ENCODE results near the gene HLA-C.
"Not testable (repeated sequence)": the region's sequence is repeated elsewhere in the genome, so short reads cannot be mapped to it uniquely, and the experiment has no call there.

HLA-C gene

DNA sequence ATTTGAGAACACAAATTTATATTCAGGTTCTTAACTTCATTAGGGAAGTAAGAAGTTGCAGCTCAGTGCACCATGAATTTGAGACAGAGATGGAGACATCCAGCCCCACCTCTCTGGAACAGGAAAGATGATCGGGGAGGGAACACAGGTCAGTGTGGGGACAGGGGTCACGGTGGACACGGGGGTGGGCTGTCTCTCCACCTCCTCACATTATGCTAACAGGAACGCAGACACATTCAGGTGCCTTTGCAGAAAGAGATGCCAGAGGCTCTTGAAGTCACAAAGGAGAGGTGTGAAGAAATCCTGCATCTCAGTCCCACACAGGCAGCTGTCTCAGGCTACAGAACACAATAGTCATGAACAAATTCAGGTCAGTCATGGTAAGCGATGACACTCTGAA is 3.1 kb downstream of the HLA-C start:
- no peak for DNase-seq

DNA sequence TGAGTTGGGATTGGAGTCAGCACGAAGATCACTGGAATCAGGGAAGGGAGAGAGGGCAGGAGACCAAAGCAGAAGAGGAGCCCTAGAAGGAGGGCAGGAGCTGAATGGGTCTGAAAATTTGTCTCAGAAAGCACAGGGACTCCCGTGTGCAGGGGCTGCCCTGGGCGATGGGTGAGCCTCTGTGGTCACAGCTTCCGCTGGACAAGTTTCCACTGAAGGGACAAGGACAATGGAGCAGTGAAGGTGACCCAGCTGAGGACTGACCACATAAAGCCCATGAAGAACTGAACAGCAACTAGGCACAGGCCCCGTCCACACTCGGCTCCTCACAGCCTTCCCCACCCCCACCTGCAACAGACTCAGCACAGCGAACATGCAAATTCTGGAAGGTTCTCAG is 3.5 kb downstream of the HLA-C start:
- no peak for DNase-seq

DNA sequence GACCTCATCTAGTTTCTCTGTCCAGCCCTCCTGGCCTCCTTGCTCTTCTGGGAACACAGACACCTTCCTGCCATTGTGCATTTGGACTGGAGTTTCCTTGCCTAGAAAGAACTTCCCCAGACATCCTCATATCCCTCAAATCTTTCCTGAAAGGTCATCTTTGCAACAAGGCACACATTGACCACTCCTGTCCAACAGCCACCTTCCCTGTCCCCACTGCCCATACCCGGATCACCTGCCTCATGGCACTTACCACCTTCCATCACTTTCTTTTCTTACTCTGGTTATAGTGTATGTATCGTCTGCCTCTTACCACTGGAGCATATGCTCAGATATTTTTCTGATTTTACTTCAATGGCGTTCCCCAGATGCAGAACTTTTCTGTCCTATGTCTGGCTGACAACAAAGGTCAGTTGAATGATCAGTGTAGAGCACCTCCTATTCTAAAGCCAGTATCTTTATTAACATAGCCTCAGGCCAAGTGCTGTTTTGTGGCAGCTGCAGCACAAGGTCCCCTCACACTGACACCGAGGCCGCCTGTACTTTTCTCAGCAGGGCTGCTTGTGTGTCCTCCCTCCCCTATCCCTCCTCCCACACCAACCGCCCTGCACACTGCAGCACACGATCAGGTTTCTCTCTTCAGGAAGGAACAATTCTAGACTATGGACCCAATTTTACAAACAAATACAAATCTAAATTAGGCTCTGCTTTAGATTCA is 4.1 kb downstream of the HLA-C start:
- DNase-seq, result no peak

DNA sequence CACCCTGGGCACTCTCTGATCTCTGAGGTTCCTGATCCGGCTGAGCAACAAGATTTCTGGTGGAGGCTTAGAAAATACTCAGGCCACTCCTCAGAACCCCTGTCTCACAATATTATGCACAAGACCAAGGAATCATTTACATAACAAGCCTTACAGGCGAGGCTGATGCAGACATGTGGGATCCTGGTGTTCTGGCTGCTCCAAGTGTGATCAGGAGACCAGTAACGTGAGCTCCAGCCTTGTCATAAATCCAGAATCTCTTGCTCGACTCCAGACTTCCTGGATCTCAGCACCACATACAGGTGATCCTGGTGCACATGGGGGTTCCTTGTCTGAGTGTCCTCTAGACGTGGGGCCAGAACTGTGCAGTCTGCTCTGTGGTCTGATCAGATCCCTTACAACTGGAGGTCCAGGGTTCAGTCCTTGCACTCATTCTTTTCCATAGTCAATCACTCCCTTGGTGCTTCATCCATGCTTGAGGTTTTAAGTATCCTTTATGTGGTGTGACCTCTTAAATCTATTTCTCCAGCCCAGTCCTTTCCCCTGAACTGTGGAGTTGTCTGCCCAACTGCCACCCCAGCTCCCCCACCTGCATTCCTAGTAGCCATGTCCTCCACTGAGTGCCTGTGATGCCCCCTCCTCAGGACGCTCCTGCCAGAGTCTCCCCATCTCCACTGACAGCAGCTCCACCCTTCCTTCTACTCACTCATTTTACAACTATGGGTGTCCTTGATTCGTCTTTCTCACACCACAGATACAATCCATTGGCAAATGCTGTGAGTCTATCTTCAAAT is 5.1 kb downstream of the HLA-C start:
- DNase-seq, result no peak

DNA sequence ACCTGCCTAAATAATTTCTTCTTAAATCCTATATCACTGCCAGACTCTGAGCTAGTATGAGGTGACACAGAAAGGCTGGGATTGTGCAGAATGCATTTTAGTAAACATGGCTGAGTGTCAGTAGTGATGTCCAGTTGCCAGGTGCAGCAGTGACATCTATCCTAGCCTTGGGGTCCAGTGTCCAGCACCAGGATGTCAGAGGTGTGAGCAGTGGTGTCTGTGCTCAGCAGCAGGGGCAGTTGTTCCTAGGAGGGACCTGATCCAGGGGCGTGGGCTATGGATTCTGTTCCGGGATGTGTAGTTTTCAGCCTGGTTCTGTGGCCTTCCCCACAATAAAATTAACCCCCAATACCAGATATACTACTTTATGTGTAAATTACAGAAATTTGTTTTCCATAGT is 6.0 kb downstream of the HLA-C start:
- no peak for DNase-seq

DNA sequence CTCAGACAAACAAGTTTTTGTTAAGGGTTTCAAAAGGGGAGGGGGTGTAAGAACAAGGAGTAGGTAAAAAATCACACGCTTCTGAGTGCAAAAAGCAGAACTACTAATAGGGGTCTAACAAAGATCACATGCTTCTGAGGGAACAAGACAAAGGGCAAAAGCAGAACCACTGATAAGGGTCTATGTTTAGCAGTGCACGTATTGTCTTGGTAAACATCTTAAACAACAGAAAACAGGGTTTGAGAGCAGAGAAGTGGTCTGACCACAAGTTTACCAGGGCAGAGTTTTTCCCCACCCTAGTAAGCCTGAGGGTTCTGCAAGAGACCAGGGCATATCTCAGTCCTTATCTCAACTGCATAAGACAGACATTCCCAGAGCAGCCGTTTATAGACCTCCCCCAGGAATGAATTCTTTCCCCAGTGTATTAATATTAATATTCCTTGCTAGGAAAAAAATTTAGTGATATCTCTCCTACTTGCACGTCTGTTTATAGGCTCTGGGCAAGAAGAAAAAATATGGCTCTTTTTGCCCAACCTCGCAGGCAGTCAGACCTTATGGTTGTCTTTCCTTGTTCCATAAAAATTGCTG is 8.5 kb downstream of the HLA-C start:
- DNase-seq, result not testable (repeated sequence)

DNA sequence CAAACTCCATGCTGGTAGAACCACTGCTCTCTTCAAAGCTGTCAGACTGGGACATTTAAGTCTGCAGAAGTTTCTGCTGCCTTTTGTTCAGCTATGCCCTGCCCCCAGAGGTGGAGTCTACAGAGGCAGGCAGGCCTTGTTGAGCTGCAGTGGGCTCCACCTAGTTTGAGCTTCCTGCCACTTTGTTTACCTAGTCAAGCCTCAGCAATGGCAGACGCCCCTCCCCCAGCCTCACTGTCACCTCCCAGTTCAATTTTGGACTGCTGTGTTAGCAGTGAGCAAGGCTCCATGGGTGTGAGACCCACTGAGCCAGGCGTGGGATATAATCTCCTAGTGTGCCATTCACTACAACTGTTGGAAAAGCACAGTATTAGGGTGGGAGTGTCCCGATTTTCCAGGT is 11.9 kb downstream of the HLA-C start:
- not testable (repeated sequence) for DNase-seq

DNA sequence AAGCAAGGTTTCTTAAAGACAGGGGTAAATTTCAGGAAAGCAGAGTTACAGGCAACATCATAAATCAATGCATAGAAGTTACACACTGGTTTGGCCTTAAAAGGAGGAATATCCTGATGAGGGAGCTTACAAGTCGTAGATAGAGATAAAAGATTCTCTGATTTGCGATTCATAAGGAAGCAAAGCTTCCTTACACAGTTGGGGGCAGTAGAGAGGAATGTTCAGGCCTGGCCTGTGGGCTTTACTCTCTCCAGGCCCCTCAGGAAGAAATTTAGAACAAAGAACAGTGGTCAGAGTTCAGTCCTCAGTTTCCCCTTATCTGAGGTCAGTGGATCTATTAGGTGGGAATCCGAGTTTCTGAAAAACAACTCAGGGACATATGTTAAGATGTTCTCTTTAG is 19.3 kb downstream of the HLA-C start:
- DNase-seq, result no peak

DNA sequence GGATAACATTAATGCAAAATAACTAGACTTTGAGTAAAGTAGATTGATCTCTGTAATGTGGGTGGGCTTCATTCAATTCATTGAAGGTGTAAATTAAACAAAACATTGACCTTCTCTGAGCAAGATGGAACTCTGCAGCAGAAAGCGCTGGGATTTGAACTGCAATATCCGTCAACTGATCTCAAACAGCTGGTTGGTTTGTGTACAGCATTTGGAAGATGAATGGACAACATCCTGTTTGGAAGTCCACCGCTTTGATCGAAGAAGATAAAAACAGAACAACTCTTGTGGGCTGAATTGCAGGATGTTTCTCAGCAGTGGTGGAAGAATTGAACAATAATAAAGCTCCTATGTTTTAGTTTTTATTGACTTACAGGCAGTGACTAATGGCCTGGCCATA is 20.6 kb downstream of the HLA-C start:
- DNase-seq, result no peak

DNA sequence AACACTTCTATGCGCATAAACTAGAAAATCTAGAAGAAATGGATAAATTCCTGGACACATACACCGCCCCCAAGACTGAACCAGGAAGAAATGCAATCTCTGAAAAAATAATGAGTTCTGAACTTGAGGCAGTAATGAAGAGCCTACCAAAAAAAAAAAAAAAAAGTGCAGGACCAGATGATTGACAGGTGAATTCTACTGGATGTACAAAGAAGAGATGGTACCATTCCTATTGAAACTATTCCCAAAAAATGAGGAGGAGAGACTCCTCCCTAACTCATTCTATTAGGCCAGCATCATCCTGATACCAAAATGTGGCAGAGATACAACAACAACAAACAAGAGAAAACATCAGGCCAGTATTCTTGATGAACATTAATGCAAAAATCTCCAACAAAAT is 22.7 kb downstream of the HLA-C start:
- DNase-seq, result no peak

DNA sequence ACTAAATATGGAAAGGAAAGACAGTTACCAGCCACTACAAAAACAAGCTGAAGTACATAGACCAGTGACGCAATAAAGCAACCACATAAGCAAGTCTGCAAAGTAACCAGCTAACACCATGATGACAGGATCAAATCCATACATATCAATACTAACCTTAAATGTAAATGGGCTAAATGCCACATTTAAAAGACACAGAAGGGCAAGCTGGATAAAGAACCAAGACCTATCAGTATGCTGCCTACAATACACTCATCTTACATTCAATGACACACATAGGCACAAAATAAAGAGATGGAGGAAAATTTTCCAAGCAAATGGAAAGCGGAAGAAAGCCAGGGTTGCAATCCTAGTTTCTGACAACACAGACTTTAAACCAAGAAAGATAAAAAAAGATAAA is 24.1 kb downstream of the HLA-C start:
- DNase-seq, result no peak

DNA sequence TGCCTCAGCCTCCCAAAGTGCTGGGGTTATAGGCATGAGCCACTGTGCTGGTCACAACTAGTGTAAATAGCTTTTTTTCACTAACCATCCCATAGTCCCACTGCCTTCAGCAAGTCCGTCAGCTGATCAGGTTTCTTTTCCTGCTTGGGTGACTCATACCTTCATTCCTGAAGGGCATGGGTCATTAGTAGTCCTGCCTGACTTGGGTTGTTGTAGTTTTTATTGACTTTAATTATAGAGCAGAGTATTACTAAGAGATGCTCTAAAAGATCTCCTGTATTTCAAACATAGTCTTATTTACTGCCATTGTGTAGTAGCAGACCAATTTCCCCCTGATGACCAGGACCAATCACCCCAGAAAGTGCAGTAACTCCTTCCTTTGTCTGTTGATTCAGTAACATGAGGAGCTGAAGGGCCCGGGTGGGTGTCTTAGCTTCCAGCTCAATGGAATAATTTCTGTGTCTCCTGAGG is 25.8 kb downstream of the HLA-C start:
- peak; percentile 85 for DNase-seq

DNA sequence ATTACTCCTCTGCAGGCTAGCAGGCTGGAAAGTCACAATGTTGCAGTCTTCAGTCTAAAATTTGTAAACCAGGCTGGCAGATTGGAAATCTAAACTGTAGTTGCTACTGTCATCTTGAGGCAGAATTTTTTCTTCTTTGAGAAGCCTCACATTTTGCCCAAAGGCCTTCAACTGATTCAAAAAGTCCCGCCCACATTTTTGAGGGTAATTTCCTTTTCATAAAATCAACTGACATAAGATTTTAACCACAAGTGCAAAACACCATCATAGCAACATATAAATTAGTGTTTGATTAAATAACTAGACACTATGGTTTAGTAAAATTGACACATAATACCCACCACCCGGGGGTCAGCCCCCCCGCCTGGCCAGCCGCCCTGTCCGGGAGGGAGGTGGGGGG is 28.4 kb downstream of the HLA-C start:
- DNase-seq, result no peak

DNA sequence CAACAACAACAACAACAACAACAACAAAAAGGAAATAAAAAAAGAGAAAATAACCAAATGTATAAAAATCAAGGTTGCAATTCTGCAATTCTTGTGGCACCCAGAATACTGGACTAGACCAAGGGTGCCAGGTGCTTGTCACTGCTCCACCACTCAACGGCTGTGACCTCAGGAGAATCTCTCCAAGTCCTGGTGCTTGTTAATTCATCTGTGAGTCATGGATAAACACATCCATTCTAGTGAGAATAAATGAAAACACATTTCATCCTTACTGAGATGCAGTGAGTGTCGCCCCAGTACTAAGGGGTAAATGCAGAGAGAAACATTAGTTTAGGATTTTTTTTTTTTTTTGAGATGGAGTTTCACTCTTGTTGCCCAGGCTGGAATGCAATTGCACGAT is 32.0 kb downstream of the HLA-C start:
- DNase-seq, result peak; percentile 4

DNA sequence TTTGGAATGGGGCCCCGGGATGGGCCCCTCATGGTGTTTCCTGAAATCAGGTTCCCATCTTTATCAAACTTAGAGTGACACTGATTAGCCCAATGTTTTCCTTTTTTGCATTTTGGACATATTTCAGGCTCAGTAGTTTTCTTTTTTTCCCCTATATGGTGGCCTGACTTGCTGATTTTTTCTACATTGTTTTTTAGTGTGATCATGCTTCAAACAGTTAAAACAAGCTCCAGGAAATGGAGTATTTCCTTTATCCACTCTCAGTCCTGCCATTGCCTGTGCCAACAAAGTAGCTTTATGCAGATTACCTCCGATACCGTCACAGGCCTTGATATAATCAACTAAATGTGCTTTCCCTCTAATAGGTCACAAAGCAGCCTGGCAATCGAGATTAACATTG is 37.8 kb downstream of the HLA-C start:
- DNase-seq, result not testable (repeated sequence)

DNA sequence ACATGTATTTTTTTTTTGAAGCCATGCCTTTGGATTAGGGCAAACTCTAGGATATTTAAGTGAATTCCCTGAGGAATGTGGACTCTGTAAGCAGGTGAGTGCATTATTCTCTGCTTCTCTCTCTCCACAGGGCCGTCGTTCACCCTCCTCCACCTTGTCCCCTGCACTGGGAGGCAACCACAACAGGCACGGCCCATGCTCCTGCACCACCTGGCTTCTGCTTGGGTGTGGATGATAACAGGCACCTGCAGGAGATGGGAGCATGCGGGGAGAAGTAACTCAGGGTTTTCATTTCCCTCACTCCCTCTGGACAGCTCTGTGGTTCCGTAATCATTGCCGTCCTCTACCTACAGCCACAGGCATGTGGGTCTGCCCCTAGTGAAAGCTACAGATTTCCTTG is 43.4 kb downstream of the HLA-C start:
- DNase-seq, result no peak

DNA sequence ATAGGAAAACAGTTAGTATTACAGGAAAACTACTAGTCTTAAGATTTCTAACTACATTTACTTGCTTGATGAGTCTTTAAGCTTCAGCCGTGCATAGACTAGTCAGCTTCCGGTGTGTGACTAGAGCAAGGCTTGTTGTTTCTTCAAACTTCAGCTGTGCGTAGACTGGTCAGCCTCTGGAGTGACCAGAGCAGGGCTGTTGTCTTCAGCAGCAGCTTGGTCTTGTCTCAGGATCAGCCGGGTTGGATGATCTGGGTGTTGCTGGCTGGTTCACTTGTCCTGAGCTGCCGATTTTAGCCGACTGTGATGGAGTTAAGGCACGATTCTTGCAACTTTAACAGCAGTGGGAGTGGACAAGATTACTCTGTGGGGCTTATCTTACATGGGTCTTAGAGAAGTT is 44.7 kb downstream of the HLA-C start:
- DNase-seq, result no peak

DNA sequence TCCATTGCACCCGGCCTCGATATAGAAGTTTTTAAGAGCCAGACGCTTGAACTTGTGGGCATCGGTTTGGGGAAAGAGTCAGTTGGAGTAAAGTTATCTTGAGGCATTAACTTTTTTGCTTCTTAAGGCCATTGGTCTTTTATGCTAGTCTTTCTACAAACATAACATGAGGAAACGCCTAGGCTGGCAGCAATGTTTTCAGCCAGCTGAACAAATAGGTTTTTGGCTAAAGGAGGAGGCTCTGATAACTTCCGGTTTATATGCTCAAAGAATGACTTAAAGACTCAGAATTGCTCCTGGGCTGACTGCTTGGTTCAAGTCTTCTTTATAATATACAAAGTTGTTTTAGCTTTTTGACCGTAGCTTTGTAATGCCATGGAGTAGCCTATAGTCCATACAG is 46.2 kb downstream of the HLA-C start:
- no peak for DNase-seq

DNA sequence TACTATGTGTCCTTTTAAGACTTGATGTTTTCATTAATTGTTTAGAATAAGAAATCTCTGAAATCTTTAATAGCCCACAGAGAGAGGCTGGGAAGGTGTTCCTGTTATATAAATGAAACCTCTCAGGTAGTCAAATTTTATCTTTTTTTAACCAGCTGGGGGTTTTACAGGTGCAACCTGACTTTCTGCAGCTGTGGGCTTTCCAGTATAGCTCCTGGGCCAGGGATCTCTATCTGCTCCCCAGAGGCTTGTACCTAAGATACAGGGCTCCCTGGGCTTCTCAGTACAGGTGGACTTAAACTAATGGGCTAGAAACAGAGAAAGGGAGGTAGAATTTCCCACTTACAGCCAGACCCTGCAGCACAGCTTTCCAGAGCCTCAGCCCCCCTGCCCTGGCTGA is 49.4 kb downstream of the HLA-C start:
- no peak for DNase-seq

Measured in HCEC 1CT (cell line).